Activated gamma-delta T cell (primary cell): Measurements from ENCODE around the gene STAP1.
"Not testable (repeated sequence)": the region's sequence is repeated elsewhere in the genome, so short reads cannot be mapped to it uniquely, and the experiment has no call there.

Experiments
- DNase-seq: peaks from one replicate; lab custom pipeline; 2025; lab: John Stamatoyannopoulos, UW
- total RNA-seq, 2 donors: gene quantifications; one replicate each; lab custom pipeline; 2026; lab: John Stamatoyannopoulos, UW

The STAP1 gene, protein sequence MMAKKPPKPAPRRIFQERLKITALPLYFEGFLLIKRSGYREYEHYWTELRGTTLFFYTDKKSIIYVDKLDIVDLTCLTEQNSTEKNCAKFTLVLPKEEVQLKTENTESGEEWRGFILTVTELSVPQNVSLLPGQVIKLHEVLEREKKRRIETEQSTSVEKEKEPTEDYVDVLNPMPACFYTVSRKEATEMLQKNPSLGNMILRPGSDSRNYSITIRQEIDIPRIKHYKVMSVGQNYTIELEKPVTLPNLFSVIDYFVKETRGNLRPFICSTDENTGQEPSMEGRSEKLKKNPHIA
- total RNA-seq = 1.3 to 1.7 reads per million in 2 donors

DNA sequence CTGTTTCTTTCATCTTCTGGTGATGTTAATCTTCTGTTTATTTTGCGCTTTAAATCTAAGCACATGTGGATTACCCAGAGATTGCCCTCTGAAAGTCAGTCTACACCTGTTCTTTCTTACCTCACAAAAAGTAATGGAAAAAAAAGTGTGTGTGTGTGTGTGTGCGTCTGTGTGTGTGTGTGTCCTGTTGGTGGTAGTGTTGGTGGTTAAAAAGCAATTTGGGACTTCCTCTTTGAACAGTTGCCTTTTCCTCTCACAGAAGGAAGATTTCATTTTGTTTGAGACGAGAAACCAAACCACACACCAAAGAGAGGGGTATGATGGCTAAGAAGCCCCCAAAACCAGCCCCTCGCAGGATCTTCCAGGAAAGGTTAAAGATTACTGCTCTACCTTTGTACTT is at the start of gene STAP1:
Gene STAP1, plus strand, starts transcription at position 235 of the 400 bp plus-strand sequence. Its CDS starts 83 bp downstream, at position 318.
- no peak for DNase-seq

DNA sequence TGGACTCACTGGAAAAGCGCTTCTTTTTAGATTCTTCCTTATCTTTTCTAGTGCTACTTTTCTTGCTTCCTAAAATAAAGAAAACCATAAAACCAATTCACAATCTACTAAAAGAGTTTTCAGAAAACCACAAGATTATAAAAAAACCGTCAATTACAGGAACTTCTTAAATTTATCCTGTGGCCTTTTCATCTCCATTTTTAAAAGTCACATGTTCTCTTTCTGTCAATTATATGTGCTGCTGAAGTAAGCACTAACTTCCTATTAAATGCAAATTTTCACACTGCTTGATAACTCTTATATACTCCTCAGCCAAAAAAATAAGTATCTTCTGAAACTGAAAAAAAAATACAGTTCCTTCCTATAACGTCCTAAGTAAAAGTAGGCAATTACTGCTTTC is 46.0 kb upstream of the STAP1 start:
- DNase-seq = no peak

DNA sequence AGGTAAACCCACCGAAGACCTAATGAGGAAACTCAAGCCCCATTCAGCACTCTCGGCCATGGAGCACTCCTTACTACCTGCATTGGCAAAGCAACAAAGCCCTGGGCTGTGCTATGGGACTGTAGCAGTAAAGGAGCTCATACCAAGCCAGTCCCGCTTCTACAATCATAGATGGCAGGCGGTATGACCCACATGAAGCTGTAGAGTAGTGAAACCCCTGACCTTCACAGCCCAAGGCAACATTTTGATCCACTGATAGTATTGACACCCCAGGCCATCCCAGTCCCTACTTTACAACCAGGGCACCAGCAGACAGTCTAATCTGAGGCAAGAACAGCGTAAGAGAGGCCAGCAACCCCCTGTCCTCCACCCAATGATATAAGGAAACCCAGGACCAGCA is 38.4 kb upstream of the STAP1 start:
- no peak for DNase-seq

GRCh38 chr4:67521506-67521905 is 37.0 kb upstream of the STAP1 start:
- DNase-seq = no peak

DNA sequence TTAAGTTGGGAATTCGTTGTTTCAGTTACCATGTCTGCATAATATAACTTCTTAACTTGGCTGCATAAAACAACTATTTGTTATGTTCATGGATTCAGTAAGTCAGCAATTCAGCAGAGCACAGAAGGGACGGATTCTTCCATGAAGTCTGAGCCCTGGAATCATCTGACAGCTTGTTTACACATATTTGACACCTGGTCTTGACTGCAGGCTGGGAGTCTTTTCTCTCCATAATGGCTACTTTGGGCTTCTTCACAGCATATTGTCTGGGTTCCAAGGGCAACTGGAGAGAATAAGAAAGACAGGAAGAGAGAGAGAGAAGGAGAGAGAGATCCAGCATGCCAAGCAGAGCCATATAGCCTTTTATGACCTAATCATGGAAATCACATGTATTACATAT is 36.3 kb upstream of the STAP1 start:
- DNase-seq = no peak

GRCh38 chr4:67522851-67523671 is 35.5 kb upstream of the STAP1 start:
- DNase-seq = no peak

DNA sequence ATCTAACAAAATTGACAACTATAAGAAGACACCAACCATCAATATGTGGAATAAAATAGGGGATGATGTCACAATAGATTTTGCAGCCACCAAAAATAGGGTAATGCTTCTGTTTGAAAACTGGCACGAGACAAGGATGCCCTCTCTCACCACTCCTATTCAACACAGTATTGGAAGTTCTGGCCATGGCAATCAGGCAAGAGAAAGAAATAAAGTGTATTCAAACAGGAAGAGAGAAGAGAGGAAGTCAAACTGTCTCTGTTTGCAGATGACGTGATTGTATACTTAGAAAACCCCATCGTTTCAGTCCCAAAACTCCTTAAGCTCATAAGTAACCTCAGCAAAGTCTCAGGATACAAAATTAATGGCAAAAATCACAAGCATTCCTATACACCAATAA is 34.4 kb upstream of the STAP1 start:
- DNase-seq = not testable (repeated sequence)

DNA sequence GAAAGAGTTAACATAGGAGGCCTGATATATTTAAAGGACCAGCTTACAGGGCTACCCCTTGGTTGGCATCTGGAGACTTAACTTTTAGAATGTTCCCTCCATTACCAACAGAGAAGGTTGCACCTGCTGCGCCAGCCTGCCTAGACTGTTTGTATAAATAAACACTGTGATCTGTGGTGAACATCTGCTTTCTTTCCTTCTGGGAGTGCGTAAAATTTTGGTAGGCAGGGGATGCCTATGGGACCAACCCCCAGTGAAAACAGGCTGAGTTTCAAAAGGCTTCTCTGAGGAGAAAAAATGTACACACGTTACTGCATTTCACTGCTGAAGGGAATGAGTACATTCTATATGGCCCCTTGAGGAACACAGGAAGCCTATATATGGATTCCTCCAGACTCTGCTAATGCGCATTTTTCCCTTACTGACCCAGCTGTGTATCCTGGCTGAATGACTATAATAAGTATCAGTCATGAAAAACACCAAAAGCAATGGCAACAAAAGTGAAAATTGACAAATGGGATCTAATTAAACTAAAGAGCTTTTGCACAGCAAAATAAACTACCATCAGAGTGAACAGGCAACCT is 27.1 kb upstream of the STAP1 start:
- no peak for DNase-seq

DNA sequence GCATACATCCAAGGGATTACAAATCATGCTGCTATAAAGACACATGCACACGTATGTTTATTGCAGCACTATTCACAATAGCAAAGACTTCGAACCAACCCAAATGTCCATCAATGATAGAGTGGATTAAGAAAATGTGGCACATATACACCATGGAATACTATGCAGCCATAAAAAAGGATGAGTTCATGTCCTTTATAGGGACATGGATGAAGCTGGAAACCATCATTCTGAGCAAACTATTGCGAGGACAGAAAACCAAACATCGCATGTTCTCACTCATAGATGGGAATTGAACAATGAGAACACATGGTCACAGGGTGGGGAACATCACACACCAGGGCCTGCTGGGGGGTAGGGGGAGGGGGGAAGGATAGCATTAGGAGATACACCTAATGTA is 26.1 kb upstream of the STAP1 start:
- not testable (repeated sequence) for DNase-seq

DNA sequence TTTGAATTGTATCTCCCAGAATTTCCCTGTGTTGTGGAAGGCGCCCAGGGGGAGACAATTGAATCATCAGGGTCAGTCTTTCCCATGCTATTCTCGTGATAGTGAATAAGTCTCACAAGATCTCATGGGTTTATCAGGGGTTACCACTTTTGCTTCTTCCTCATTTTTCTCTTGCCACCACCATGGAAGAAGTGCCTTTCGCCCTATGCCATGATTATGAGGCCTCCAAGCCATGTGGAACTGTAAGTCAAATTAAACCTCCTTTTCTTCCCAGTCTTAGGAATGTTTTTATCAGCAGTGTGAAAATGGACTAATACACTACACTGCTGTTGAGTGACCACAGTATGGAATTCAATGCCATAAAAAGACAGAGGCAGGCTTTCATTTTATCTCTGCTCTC is 25.4 kb upstream of the STAP1 start:
- no peak for DNase-seq

GRCh38 chr4:67535280-67535840 is 23.2 kb upstream of the STAP1 start:
- DNase-seq = no peak

DNA sequence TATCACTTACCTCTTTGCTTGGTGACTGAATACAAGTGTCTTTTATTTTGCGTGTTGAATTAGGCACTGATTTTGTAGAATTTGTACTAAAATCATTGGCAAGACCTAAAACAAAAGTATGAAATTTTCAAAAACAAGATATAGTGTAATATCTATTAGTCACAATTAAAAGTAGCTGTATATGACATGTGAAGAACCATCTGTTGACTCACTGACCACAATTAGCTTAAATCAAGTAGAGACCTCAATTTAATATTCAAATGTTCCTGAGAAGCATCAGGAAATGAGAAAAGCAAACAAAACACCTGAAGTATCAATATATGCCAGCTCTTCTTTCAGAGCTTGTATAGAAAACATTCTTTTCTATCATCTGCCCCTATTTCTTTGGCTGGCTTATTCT is 18.7 kb upstream of the STAP1 start:
- DNase-seq = no peak

GRCh38 chr4:67542076-67542475 is 16.5 kb upstream of the STAP1 start:
- no peak for DNase-seq

DNA sequence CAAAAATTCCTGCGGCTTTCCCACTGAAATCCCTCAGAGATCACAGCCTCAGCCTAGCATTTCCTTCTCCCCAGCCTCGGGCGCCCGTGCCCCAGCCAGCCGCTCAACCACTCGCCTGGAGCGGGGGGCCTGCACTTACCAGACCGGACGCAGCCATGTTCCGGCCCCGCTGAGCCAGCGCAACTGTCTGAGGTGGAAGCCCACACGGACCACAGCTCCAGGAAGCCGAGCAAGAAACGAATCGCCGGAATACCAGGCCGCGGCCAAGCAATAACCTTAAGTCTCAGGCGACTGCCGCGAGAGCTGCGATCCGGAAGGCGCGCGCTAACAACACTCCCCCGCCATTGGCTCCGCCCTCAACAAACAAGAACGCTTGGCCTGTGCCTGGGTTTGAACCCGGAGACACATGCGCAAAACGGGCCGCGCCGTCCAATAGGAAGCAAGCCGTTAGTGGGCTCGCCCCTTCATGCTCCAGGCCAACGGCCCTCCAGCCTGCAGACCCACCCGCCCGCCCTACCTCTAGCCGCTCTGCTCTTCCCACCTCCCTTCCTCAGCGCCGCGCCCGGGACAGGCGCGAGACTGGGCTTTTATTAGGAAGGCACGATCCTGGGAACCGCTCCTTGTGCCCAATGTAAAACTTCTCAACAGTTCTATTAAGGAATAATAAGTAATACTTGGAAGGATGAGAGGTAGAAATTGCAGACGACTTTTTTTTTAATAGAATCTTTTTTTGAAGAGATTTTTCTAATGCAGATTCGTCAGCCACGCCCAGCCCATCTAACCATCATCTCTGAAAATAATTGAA is 13.1 kb upstream of the STAP1 start, which contains the start of gene CENPC:
Gene CENPC, minus strand, starts transcription at position 305 of the 805 bp plus-strand sequence. Its CDS starts 148 bp downstream, at position 157.
- peak; percentile 77 for DNase-seq

GRCh38 chr4:67546004-67546356 is 12.5 kb upstream of the STAP1 start:
- no peak for DNase-seq

GRCh38 chr4:67546971-67547370 is 11.6 kb upstream of the STAP1 start:
- DNase-seq = no peak

GRCh38 chr4:67549123-67549522 is 9.4 kb upstream of the STAP1 start:
- DNase-seq = no peak

DNA sequence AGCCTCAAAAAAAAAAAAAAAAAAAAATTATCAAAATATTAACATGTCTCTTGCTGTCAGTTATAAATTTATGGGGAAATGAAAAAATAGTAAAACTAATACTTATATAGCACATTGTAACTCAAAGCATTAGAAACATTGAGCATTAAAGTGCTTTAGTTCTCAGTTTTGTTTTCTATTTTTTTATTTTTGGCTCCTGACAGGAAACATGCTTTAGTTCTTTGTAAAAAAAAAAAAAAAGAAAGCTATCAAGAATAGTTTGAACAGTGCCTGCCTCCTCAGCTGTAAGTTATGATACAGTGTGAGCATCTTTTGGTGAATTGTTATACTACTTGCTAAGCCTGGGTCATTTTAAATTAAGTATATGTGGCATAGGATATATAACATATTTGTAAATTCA is 8.1 kb upstream of the STAP1 start:
- DNase-seq = no peak

DNA sequence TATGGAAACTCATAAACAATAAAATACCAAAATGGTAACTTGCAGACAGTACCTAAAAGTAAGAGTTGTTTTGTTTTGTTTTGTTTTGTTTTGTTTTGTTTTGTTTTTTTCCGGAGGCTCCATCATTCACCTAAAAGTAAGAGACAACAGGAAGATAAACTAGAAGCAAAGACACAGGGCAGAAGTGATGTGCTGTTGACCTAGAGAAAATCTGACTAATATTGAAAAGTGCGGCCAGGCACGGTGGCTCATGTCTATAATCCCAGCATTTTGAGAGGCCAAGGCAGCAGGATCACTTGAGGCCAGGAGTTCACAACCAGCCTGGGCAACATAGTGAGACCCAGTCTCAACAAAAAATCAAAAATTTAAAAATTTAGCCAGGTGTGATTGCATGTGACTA is 7.7 kb upstream of the STAP1 start:
- DNase-seq = no peak

- not testable (repeated sequence) for DNase-seq
These were observed 6.3 kb upstream of the STAP1 start for GRCh38 chr4:67552146-67552792.

DNA sequence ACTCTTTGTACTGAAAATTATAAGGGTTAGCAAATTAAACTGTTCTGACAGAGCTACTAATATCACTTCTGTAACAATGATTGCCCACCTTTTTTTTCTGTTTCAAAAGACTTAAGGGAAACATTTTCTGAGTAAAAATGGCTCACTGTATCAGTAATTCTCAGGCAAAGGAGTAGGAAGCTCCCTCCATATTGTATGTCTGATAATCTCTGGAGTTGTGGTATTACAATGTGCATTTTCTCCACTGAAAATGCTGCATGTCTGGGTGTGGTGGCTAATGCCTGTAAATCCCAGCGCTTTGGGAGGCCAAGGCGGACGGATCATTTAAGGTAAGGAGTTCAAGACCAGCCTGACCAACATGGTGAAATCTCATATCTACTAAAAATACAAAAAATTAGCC is 4.4 kb upstream of the STAP1 start:
- DNase-seq = no peak
